ENCODE data around the gene PGM1. TPM values are rescaled to one million over a fixed set of nuclear protein-coding genes. Genes with fewer than 3 reads are reported as not detected.

Gene PGM1
- total RNA-seq, 1 experiment from 2014 or later = 103 TPM

DNA sequence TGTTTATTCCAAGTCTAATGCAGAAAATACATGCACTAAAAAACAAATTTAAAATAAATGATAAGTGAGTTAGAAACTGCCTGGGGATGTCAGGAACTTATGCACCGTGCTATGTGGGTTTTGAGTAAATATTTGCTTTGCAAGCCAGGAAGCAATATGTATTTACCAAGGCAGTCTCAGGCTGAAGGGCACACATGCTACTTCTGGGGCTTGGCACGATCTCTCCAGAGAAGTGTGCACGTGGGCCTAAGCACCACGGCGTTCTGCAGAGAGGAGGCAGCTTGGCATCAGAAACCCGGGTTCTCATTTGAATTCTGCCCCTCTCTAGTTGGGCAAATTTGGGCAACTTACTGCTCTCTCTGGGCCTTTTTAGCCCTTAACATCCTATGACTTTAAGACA is 108.0 kb downstream of the PGM1 start:
- DNase-seq (ENCODE audit: low read depth) = no peak

DNA sequence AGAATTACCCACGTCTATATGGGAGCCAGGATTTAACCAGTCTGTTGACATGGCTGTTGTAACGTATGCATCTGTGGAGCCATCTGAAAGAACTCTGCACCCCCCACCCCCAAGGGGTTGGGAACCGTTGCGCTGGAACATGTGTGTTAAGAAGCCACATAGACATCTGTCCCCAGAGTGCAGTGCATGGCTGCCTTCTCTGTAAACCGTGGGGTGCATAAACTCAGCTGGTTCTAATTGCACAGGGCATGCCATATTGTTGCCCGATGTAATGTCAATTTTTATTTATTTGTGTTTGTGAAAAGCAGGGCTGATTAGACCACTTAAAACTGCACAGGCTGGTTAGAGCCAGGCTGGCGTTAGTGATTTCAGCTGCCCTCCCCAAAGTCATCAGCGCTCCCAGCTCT is 110.5 kb downstream of the PGM1 start:
- no peak for DNase-seq (ENCODE audit: low read depth)

- DNase-seq (ENCODE audit: low read depth) = no peak
Observed at GRCh38 chr1:63704443-63704842, 111.2 kb downstream of the PGM1 start.

- DNase-seq (ENCODE audit: low read depth) = no peak
Observed at GRCh38 chr1:63705078-63705477, 111.9 kb downstream of the PGM1 start.

- DNase-seq (ENCODE audit: low read depth) = no peak
Observed at GRCh38 chr1:63709267-63709828, 116.1 kb downstream of the PGM1 start.

Other genes with a start within 250 kb of the PGM1 start
- gene ALG6, start 225.8 kb upstream of the PGM1 start, total RNA-seq (2014; rRNA removed) = 14.2 and 14.4 TPM in 2 replicates
- gene ITGB3BP, start 70.2 kb upstream of the PGM1 start, total RNA-seq (2014; rRNA removed) = 22.1 and 24.9 TPM in 2 replicates
- 3.6 and 5.6 TPM in 2 replicates for gene EFCAB7, start 69.9 kb upstream of the PGM1 start, total RNA-seq (2014; rRNA removed)
- gene ROR1, start 180.6 kb downstream of the PGM1 start, total RNA-seq (2014; rRNA removed) = 7.6 and 7.9 TPM in 2 replicates